Adrenal gland (tissue), 5 donors: ENCODE results near the gene OTOP1.

Source experiments
- CTCF ChIP-seq, 6 experiments: fragments of 450-650 bp in 4 of 6; fragments of 200-600 bp in 2 of 6; sonication (generic) in 1 of 6; IDR thresholded peaks; 1 replicate in 5 of 6; 2 replicates in 1 of 6; pipeline versions ENCODE4 v1.5.1 to v1.8.0; 2016 to 2021; ENCODE audit warnings: antibody characterized with exemption in 6 of 6, mild to moderate bottlenecking in 2 of 6, moderate library complexity in 1 of 6
- POLR2A ChIP-seq, 2 donors: fragments of 450-650 bp; IDR thresholded peaks; one replicate each; pipeline ENCODE4 v1.6.1; 2017; ENCODE audit warnings: antibody characterized with exemption in 2 of 2, mild to moderate bottlenecking in 2 of 2, moderate library complexity in 1 of 2
- donor health status: DM: no; HTN: no; CAD: no.

- TF ChIP-seq POLR2A (IDR thresholded peaks at IDR 0.05) (no peak), CTCF (IDR thresholded peaks at IDR 0.05) (no peak)
Measured at GRCh38 chr4:4267981-4268380, 41.3 kb upstream of the OTOP1 start.
